OCI-LY1 (cell line): ENCODE measurements around the gene RARRES1.

Experiments
- H2AFZ ChIP-seq: fragments of 200-600 bp; sonication (generic), shearing (Covaris generic); 2 replicates; pipeline ENCODE4 v1.6.0; 2014; ENCODE audit warnings: antibody characterized with exemption, mild to moderate bottlenecking, low read length
- H3F3A ChIP-seq: fragments of 200-600 bp; sonication (generic), shearing (Covaris generic); 2 replicates; pipeline ENCODE4 v1.6.0; 2014; ENCODE audit warnings: mild to moderate bottlenecking, antibody characterized with exemption, low read length, moderate library complexity; ENCODE audit not compliant: insufficient read depth
- H3K27ac ChIP-seq: fragments of 200-600 bp; sonication (generic); 2 replicates; pipeline ENCODE4 v1.5.1; 2014; ENCODE audit warnings: low read length, mixed run types, mild to moderate bottlenecking, low read depth; ENCODE audit not compliant: poor library complexity, severe bottlenecking
- H3K27me3 ChIP-seq: fragments of 200-600 bp; sonication (generic); 2 replicates; pipeline ENCODE4 v1.6.0; 2014; ENCODE audit warnings: antibody characterized with exemption, mild to moderate bottlenecking, low read length, moderate library complexity; ENCODE audit not compliant: insufficient read depth
- H3K36me3 ChIP-seq: fragments of 200-600 bp; sonication (generic); 2 replicates; pipeline ENCODE4 v1.6.1; 2014; ENCODE audit warnings: mild to moderate bottlenecking, antibody characterized with exemption, low read length, moderate library complexity, mixed read lengths; ENCODE audit not compliant: insufficient read depth
- H3K4me1 ChIP-seq: fragments of 200-600 bp; sonication (generic); 2 replicates; pipeline ENCODE4 v1.5.1; 2014; ENCODE audit warnings: mild to moderate bottlenecking, low read length, moderate library complexity; ENCODE audit not compliant: insufficient read depth, severe bottlenecking
- H3K4me2 ChIP-seq: fragments of 200-600 bp; sonication (generic), shearing (Covaris generic); 2 replicates; pipeline ENCODE4 v1.6.1; 2014; ENCODE audit warnings: low read length
- H3K4me3 ChIP-seq: fragments of 200-600 bp; sonication (generic); 2 replicates; pipeline ENCODE4 v1.5.1; 2014; ENCODE audit warnings: low read length, low read depth, mild to moderate bottlenecking, mixed read lengths; ENCODE audit not compliant: poor library complexity, severe bottlenecking
- H3K79me2 ChIP-seq: fragments of 200-600 bp; shearing (Covaris generic); 2 replicates; pipeline ENCODE4 v1.6.1; 2016; ENCODE audit warnings: mixed run types, low read length, mixed read lengths; ENCODE audit not compliant: insufficient read depth
- H3K9ac ChIP-seq: fragments of 200-600 bp; sonication (generic), shearing (Covaris generic); 2 replicates; pipeline ENCODE4 v1.6.1; 2014; ENCODE audit warnings: mild to moderate bottlenecking, low read length, mixed read lengths
- H3K9me2 ChIP-seq: fragments of 200-600 bp; sonication (generic), shearing (Covaris generic); 2 replicates; pipeline ENCODE4 v1.6.1; 2014; ENCODE audit warnings: low read depth, mild to moderate bottlenecking, low read length, mixed read lengths
- H3K9me3 ChIP-seq: fragments of 200-600 bp; shearing (Covaris generic); 2 replicates; pipeline ENCODE4 v1.6.1; 2014; ENCODE audit warnings: low read length, mixed read lengths
- H4K20me1 ChIP-seq: fragments of 200-600 bp; sonication (generic), shearing (Covaris generic); 2 replicates; pipeline ENCODE4 v1.6.0; 2016; ENCODE audit warnings: mild to moderate bottlenecking, low read length; ENCODE audit not compliant: insufficient read depth
- EZH2 ChIP-seq: fragments of 200-600 bp; sonication (generic), shearing (Covaris generic); IDR thresholded peaks from 2 replicates; pipeline ENCODE4 v1.8.0; 2017; ENCODE audit warnings: borderline replicate concordance, mixed run types, mild to moderate bottlenecking, antibody characterized with exemption, low read length, moderate library complexity, mixed read lengths
- TF ChIP-seq, protein P1 (sequence below): fragments of 200-600 bp; sonication (generic), shearing (Covaris generic); IDR thresholded peaks from 2 replicates; pipeline ENCODE4 v1.5.1; 2017; ENCODE audit warnings: mild to moderate bottlenecking, antibody characterized with exemption, low read length, moderate library complexity, mixed read lengths

Gene RARRES1

DNA sequence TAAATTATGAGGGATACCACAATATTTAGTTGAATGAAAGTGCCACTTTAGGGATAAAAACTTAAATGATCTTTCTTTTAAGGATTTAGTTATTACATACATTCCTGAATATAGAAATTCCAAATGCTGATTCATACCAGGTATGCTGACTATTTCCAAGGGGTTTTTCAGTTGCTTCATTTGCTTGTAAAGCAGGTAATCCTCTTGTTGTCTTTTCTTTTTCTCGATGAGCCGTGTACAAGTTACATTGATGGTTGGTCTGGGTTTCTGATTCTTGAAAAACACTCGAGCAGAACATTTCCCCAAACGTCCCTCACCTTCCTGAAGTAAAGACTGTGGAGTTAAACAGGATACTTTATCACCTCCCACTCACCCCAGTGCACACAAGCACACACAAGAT is 21.7 kb downstream of the RARRES1 start:
- Histone ChIP-seq H3K27me3 (no peaks in the 10 kb centered on the region), H3K36me3 (peaks cover 30% of the 10 kb centered on the region), H3K9me2 (no peaks in the 10 kb centered on the region), H4K20me1 (no peaks in the 10 kb centered on the region), H3K79me2 (no peaks in the 10 kb centered on the region), H2AFZ (no peak overlapping the region), H3F3A (no peaks in the 10 kb centered on the region), H3K4me3 (no peak overlapping the region), H3K9me3 (no peaks in the 10 kb centered on the region), H3K9ac (no peak overlapping the region), H3K4me1 (no peaks in the 10 kb centered on the region), H3K27ac (no peak overlapping the region), H3K4me2 (no peak overlapping the region)
- TF ChIP-seq EZH2: no peak

DNA sequence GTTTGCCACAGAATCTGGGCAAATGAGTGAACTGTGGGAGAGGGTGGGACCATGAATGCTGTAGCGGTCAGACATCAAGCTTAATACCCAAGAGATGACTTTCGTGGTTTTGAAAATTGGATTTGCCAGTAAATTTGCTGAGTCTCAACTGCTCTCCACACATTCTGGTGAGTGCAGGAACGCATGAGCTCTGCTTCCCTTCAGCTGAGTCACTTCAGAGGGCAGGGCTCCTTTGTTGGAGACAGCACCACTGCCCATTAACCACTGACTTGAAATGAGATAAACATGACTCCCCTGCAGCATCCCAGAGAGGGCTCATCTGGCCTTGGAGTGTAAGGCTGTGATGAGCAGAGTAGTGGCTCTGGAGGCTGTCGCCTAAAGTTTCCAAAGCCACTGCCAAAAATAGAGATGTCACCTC is 22.6 kb downstream of the RARRES1 start:
- H2AFZ ChIP-seq: no peak overlapping the region
- H3K4me2 ChIP-seq: no peak overlapping the region
- no peak for TF ChIP-seq EZH2
- TF ChIP-seq, protein P1, sequence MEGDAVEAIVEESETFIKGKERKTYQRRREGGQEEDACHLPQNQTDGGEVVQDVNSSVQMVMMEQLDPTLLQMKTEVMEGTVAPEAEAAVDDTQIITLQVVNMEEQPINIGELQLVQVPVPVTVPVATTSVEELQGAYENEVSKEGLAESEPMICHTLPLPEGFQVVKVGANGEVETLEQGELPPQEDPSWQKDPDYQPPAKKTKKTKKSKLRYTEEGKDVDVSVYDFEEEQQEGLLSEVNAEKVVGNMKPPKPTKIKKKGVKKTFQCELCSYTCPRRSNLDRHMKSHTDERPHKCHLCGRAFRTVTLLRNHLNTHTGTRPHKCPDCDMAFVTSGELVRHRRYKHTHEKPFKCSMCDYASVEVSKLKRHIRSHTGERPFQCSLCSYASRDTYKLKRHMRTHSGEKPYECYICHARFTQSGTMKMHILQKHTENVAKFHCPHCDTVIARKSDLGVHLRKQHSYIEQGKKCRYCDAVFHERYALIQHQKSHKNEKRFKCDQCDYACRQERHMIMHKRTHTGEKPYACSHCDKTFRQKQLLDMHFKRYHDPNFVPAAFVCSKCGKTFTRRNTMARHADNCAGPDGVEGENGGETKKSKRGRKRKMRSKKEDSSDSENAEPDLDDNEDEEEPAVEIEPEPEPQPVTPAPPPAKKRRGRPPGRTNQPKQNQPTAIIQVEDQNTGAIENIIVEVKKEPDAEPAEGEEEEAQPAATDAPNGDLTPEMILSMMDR: no peak
- H3F3A ChIP-seq: no peaks in the 10 kb centered on the region
- no peaks in the 10 kb centered on the region for H3K9me3 ChIP-seq
- H3K27me3 ChIP-seq: no peaks in the 10 kb centered on the region
- H3K4me3 ChIP-seq: no peak overlapping the region
- no peaks in the 10 kb centered on the region for H3K79me2 ChIP-seq
- H3K27ac ChIP-seq: no peak overlapping the region
- H3K9me2 ChIP-seq: no peaks in the 10 kb centered on the region
- H3K4me1 ChIP-seq: no peaks in the 10 kb centered on the region
- no peaks in the 10 kb centered on the region for H4K20me1 ChIP-seq
- peaks cover 32% of the 10 kb centered on the region for H3K36me3 ChIP-seq
- no peak overlapping the region for H3K9ac ChIP-seq

DNA sequence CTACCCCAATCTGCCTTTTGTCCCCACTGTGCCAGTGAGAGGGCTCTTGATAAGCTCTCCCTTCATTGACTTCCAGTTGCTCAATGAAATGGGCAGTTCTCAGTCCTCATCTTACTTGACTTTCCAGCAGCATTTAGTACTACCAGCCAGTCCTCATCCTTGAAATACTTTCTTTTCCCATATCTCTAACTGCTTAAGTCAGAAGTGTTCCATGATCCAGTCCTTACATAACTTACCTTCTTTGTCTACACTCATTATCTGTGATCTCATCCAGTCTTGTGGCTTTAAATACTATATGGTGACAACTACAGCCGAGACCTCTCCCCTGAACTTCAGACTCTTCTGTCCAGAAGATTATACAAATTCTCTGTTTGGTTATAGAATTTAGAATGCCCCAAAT is 28.7 kb downstream of the RARRES1 start:
- Histone ChIP-seq H3K27me3 (no peaks in the 10 kb centered on the region), H3K9ac (no peak overlapping the region), H3K4me2 (no peak overlapping the region), H3K9me3 (no peaks in the 10 kb centered on the region), H3K79me2 (no peaks in the 10 kb centered on the region), H3K4me1 (no peaks in the 10 kb centered on the region), H3K27ac (no peak overlapping the region), H3F3A (no peaks in the 10 kb centered on the region), H4K20me1 (no peaks in the 10 kb centered on the region), H3K9me2 (no peaks in the 10 kb centered on the region), H3K36me3 (peaks cover 19% of the 10 kb centered on the region), H3K4me3 (no peak overlapping the region), H2AFZ (no peak overlapping the region)
- TF ChIP-seq, protein P1: no peak
- TF ChIP-seq EZH2: no peak

DNA sequence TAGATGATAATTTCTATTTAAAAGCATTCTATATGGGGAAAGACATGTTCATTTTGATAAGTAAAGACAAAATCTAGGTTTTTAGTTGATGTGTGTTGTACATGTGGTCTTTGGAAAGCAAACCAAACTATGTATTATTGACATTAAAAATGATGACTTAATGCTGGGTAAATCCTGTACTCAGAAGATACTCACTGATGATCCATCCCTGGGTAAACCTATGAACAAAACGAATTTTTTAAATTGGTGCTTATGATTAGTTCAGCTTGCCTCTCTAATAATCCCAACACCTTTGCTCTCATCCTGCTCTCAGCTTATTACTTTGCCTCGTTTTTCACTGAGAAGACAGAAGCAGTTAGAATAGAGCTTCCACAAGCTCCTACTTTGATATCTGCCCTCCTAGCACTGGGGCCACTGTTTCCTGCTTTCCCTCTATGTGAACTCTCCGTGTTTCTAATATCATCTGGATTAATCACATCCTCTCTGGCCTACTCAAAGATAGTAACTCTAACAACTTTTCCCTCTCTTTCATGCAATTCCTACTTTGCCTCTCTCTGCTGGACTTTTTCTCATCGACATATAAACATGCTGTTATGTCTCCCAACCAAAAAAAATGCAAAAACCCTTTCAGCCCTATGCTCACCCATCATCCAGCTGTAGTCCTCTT is 29.3 kb downstream of the RARRES1 start:
- Histone ChIP-seq H4K20me1 (no peaks in the 10 kb centered on the region), H3K27me3 (no peaks in the 10 kb centered on the region), H3K36me3 (peaks cover 13% of the 10 kb centered on the region), H3K27ac (no peak overlapping the region), H3K4me1 (no peaks in the 10 kb centered on the region), H3F3A (no peaks in the 10 kb centered on the region), H3K9me3 (no peaks in the 10 kb centered on the region), H3K4me2 (no peak overlapping the region), H3K9ac (no peak overlapping the region), H3K79me2 (no peaks in the 10 kb centered on the region), H2AFZ (no peak overlapping the region), H3K4me3 (no peak overlapping the region), H3K9me2 (no peaks in the 10 kb centered on the region)
- TF ChIP-seq EZH2: no peak
- TF ChIP-seq, protein P1: no peak
